ENCODE data around the gene MIAT.

- TF ChIP-seq CTCF (conservative IDR thresholded peaks at IDR 0.05; ENCODE audit: low read length), result no peak
- no peak for TF ChIP-seq EZH2phosphoT487 (IDR thresholded peaks at IDR 0.05; ENCODE audit: borderline replicate concordance)
Observed at GRCh38 chr22:26614322-26614721, 43.1 kb upstream of the MIAT start.

Data from Loucy (cell line).